Measurements from ENCODE around the gene EDA2R. TPM values are rescaled to one million over a fixed set of nuclear protein-coding genes. Genes with fewer than 3 reads are reported as not detected.

Gene EDA2R
- total and polyA plus RNA-seq, 4 donors, result 0.23 to 1.9 (median 0.39) TPM

DNA sequence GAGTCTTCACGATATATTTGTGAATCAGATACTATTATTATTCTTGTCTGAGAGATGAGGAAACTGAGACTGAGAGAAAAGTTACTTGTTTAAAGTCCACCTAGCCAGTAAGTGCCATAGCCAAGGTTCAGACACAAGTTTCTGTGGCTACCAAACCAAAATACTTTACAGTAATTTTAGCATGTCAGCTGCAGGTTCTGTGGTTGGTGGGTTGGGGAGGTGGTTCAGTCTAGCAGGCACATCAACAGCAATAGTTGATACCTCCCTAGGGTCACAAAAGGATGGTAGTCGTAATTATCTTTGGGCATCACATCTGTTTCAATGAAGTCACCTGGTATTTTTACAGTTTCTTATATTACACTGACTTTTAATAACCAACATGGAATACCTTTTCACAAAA, 35.6 kb upstream of the EDA2R start:
- Histone ChIP-seq H3K4me1 (ENCODE audit: control insufficient read depth in 5 of 5, insufficient read depth in 5 of 5, low read length in 5 of 5) (no peaks in the 10 kb centered on the region), H3K27me3 (ENCODE audit: control insufficient read depth in 3 of 3, insufficient read depth in 3 of 3, low read length in 2 of 3) (no peaks in the 10 kb centered on the region), H3K27ac (ENCODE audit: low read depth in 1 of 2, low read length in 1 of 2) (no peak overlapping the region), H3K36me3 (ENCODE audit: control insufficient read depth in 4 of 4, insufficient read depth in 4 of 4, low read length in 4 of 4) (no peaks in the 10 kb centered on the region), H3K4me3 (no peak overlapping the region), H3K9me3 (ENCODE audit: control insufficient read depth in 4 of 4, insufficient read depth in 3 of 4, low read length in 3 of 4) (no peaks in the 10 kb centered on the region), H3K9ac (ENCODE audit: insufficient read depth in 1 of 2, low read length in 2 of 2) (no peak overlapping the region)
- no peak for DNase-seq
- 58 to 86% methylated on average over 2 of the region's 2 CpGs for WGBS, 2 donors
- ATAC-seq (ENCODE audit: insufficient read depth, low FRiP score), result no peak
- TF ChIP-seq, protein P1, sequence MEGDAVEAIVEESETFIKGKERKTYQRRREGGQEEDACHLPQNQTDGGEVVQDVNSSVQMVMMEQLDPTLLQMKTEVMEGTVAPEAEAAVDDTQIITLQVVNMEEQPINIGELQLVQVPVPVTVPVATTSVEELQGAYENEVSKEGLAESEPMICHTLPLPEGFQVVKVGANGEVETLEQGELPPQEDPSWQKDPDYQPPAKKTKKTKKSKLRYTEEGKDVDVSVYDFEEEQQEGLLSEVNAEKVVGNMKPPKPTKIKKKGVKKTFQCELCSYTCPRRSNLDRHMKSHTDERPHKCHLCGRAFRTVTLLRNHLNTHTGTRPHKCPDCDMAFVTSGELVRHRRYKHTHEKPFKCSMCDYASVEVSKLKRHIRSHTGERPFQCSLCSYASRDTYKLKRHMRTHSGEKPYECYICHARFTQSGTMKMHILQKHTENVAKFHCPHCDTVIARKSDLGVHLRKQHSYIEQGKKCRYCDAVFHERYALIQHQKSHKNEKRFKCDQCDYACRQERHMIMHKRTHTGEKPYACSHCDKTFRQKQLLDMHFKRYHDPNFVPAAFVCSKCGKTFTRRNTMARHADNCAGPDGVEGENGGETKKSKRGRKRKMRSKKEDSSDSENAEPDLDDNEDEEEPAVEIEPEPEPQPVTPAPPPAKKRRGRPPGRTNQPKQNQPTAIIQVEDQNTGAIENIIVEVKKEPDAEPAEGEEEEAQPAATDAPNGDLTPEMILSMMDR (IDR thresholded peaks at IDR 0.05; ENCODE audit: control extremely low read depth, extremely low read depth), result no peak

DNA sequence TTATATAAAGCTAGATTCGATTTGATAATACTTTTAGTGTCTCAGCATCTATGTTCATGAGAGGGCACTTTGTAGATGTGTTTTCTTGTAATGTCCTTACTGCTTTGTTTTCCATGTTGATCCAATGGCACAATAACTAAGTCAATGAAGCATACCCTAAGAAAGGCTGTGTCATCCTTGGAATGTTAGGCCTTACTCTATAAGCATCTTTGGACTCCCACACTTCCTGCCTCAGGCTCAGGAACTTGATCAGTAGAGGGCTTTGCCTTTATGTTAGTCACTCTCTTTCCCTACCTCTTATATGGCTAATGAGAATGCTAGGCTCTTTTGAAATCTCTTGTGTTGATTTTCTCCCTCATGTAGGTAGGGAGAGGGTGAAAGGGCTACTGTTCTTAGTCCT, 33.2 kb upstream of the EDA2R start:
- TF ChIP-seq, protein P1 (IDR thresholded peaks at IDR 0.05; ENCODE audit: control extremely low read depth, extremely low read depth), result no peak
- DNase-seq, result no peak
- H3K9ac ChIP-seq (ENCODE audit: insufficient read depth in 1 of 2, low read length in 2 of 2), result no peak overlapping the region
- 56 to 100% methylated on average over 1 of the region's 1 CpG for WGBS, 2 donors
- H3K4me1 ChIP-seq (ENCODE audit: control insufficient read depth in 5 of 5, insufficient read depth in 5 of 5, low read length in 5 of 5), result no peaks in the 10 kb centered on the region
- no peak for ATAC-seq (ENCODE audit: insufficient read depth, low FRiP score)
- no peaks in the 10 kb centered on the region for H3K27me3 ChIP-seq (ENCODE audit: control insufficient read depth in 3 of 3, insufficient read depth in 3 of 3, low read length in 2 of 3)
- no peak overlapping the region for H3K27ac ChIP-seq (ENCODE audit: low read depth in 1 of 2, low read length in 1 of 2)
- H3K9me3 ChIP-seq (ENCODE audit: control insufficient read depth in 4 of 4, insufficient read depth in 3 of 4, low read length in 3 of 4), result no peaks in the 10 kb centered on the region
- no peak overlapping the region for H3K4me3 ChIP-seq
- H3K36me3 ChIP-seq (ENCODE audit: control insufficient read depth in 4 of 4, insufficient read depth in 4 of 4, low read length in 4 of 4), result no peaks in the 10 kb centered on the region

DNA sequence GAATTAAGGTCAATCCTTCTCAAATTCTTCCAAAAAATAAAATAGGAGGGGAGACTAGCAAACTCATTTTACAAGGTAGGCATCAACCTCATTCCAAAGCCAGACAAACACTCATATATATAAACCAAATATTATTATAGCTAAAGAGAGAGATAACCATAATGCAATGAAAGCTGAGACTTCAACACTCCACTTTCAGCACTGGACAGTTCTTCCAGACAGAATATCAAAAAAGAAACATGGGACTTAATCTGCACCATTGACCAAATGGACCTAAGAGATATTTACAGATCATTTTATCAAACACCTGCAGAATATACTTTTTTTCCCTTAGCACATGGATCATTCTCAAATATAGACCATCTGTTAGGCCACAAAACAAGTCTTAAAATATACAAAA, 15.5 kb upstream of the EDA2R start:
- DNase-seq (no peak), ATAC-seq (ENCODE audit: insufficient read depth, low FRiP score) (no peak)
- Histone ChIP-seq H3K36me3 (ENCODE audit: control insufficient read depth in 4 of 4, insufficient read depth in 4 of 4, low read length in 4 of 4) (no peaks in the 10 kb centered on the region), H3K9ac (ENCODE audit: insufficient read depth in 1 of 2, low read length in 2 of 2) (no peak overlapping the region), H3K27me3 (ENCODE audit: control insufficient read depth in 3 of 3, insufficient read depth in 3 of 3, low read length in 2 of 3) (no peaks in the 10 kb centered on the region), H3K4me3 (no peak overlapping the region), H3K4me1 (ENCODE audit: control insufficient read depth in 5 of 5, insufficient read depth in 5 of 5, low read length in 5 of 5) (no peaks in the 10 kb centered on the region), H3K9me3 (ENCODE audit: control insufficient read depth in 4 of 4, insufficient read depth in 3 of 4, low read length in 3 of 4) (peaks cover 0 to 2% (median 0%) of the 10 kb centered on the region in 4 donors), H3K27ac (ENCODE audit: low read depth in 1 of 2, low read length in 1 of 2) (no peak overlapping the region)
- TF ChIP-seq, protein P1 (IDR thresholded peaks at IDR 0.05; ENCODE audit: control extremely low read depth, extremely low read depth), result no peak

DNA sequence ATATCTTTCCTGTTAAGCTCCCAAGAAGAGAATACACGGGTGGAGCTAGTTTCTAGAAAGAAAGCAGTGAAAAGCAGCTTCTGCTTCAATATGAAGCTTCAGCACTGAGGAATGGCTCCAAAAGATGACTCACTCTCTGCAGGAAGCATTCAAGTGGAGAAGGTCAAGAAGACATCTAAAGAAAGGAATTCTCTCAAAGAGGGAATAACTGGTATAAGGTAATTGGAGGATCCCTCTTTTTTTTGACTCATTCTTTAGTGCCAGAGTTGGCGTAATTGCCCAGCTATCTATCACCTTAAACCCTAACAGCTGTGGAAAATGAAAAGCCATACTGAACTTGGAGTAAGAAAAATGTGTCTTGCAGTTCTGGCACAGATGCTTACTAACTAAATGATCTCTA, 3.5 kb downstream of the EDA2R start:
- H3K9me3 ChIP-seq (ENCODE audit: control insufficient read depth in 4 of 4, insufficient read depth in 3 of 4, low read length in 3 of 4), result no peaks in the 10 kb centered on the region
- H3K27me3 ChIP-seq (ENCODE audit: control insufficient read depth in 3 of 3, insufficient read depth in 3 of 3, low read length in 2 of 3), result no peaks in the 10 kb centered on the region
- DNase-seq (no peak), ATAC-seq (ENCODE audit: insufficient read depth, low FRiP score) (no peak)
- no peak overlapping the region for H3K27ac ChIP-seq (ENCODE audit: low read depth in 1 of 2, low read length in 1 of 2)
- no peak overlapping the region for H3K4me3 ChIP-seq
- WGBS, 2 donors, result 60 to 84% methylated on average over 2 of the region's 2 CpGs
- TF ChIP-seq, protein P1 (IDR thresholded peaks at IDR 0.05; ENCODE audit: control extremely low read depth, extremely low read depth), result no peak
- no peaks in the 10 kb centered on the region for H3K36me3 ChIP-seq (ENCODE audit: control insufficient read depth in 4 of 4, insufficient read depth in 4 of 4, low read length in 4 of 4)
- no peaks in the 10 kb centered on the region for H3K4me1 ChIP-seq (ENCODE audit: control insufficient read depth in 5 of 5, insufficient read depth in 5 of 5, low read length in 5 of 5)
- no peak overlapping the region for H3K9ac ChIP-seq (ENCODE audit: insufficient read depth in 1 of 2, low read length in 2 of 2)
